MCF 10A (cell line): ENCODE results near the gene NKTR. TPM values are rescaled to one million over a fixed set of nuclear protein-coding genes. Genes with fewer than 3 reads are reported as not detected.

ENCODE experiments used
- BruUV-seq: library from RNA; stranded (reverse); fragments of 400-500 nt; replicated peaks from 2 replicates; lab custom pipeline; 2021; lab: Mats Ljungman, UMichigan
- CTCF ChIA-PET: fragments of 300-600 bp; sonication (Branson Sonifier 250); formaldehyde crosslinking; extraction: SDS; loops from one replicate; lab custom pipeline; 2021; ENCODE audit warnings: antibody characterized with exemption, inconsistent platforms; lab: Yijun Ruan, JAX
- POLR2A ChIA-PET: fragments of 300-600, 350-650 bp; sonication (Branson Sonifier 250); formaldehyde crosslinking; extraction: SDS; loops from one replicate; lab custom pipeline; 2020; ENCODE audit warnings: antibody characterized with exemption, inconsistent platforms; lab: Yijun Ruan, JAX
- DNase-seq: peaks from one replicate; pipeline ENCODE4 v3.0.0-alpha.2; 2018; ENCODE audit not compliant: unreplicated experiment
- H3K27ac Mint-ChIP-seq: one replicate; pipeline ENCODE4 v1.8.0; 2022; ENCODE audit warnings: mild to moderate bottlenecking, low read depth, mixed read lengths; ENCODE audit not compliant: unreplicated experiment
- H3K27me3 Mint-ChIP-seq: one replicate; pipeline ENCODE4 v1.8.0; 2022; ENCODE audit warnings: mixed read lengths; ENCODE audit not compliant: insufficient read depth, unreplicated experiment
- H3K36me3 Mint-ChIP-seq: one replicate; pipeline ENCODE4 v1.8.0; 2022; ENCODE audit warnings: mild to moderate bottlenecking, moderate library complexity, mixed read lengths; ENCODE audit not compliant: insufficient read depth, unreplicated experiment
- H3K4me1 Mint-ChIP-seq: one replicate; pipeline ENCODE4 v1.8.0; 2022; ENCODE audit warnings: mixed read lengths; ENCODE audit not compliant: insufficient read depth, unreplicated experiment
- H3K4me3 Mint-ChIP-seq: one replicate; pipeline ENCODE4 v1.8.0; 2022; ENCODE audit warnings: mild to moderate bottlenecking, moderate library complexity, mixed read lengths; ENCODE audit not compliant: unreplicated experiment
- H3K9me3 Mint-ChIP-seq: one replicate; pipeline ENCODE4 v1.8.0; 2022; ENCODE audit warnings: mixed read lengths; ENCODE audit not compliant: unreplicated experiment
- CTCF ChIP-seq: fragments of 200-600 bp; IDR thresholded peaks from one replicate; pipeline ENCODE4 v1.8.0; 2022; ENCODE audit warnings: antibody characterized with exemption, mild to moderate bottlenecking; ENCODE audit not compliant: unreplicated experiment
- intact Hi-C: fragments of 100-400 bp; cut with micrococcal nuclease; formaldehyde crosslinking; loops from 2 replicates; pipeline ENCODE4 v1.14.1; 2022
- total RNA-seq: library from RNA; stranded (reverse); gene quantifications from 2 replicates; pipeline ENCODE4 v1.2.3, GENCODE V29; 2022

Gene NKTR
- total RNA-seq, 1 experiment from 2014 or later: 63.5 TPM

DNA sequence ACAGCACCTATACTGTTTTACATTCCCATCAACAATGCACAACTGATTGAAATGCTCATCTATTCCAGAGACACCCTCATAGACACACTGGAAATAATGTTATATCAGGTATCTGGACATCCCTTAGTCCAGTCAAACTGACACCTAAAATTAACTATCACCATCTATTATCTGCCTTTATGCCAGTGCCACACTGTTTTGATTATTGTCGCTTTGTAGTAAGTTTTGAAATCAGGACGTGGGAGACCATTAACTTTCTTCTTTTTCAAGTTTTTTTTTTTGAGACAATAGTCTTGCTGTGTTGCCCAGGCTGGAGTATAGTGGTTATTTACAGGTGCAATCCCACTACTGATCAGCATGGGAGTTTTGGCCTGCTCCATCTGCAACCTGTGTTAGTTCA lies 75.4 kb downstream of the NKTR start:
- Mint-ChIP-seq H3K9me3 (peaks cover 13% of the 10 kb centered on the region), H3K27ac (no peak overlapping the region), H3K27me3 (no peaks in the 10 kb centered on the region), H3K4me1 (peaks cover 6% of the 10 kb centered on the region), H3K4me3 (no peak overlapping the region), H3K36me3 (no peaks in the 10 kb centered on the region)
- CTCF ChIA-PET: interaction anchor here (1.0 kb wide), 1 partner anchor 25 kb away, joined by 4 read pairs; no protein-coding TSS in a partner anchor
- no peak for DNase-seq
- no TSS peak for BruUV-seq
- intact Hi-C loops: no loop called here
- POLR2A ChIA-PET: no interaction called here
- TF ChIP-seq CTCF: no peak

DNA sequence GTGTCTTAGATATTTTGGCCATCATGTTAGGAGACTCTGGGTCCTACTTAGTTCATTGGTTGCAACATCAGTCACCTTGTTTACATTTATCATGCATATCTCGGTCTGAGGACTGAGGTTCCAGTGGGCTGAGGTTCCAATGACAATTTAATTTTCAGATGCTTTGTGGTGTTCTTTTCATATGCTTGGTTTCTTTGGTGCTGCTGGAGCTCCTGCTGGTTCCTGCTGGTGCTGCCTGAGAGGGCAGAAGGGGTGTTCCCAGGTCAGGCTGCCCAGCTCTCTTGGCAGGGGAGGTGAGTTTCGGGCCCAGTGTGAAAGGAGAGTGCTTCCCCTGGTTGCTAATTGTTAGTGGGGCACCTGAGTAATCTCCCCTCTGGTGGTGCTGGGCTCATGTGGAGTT lies 78.0 kb downstream of the NKTR start:
- intact Hi-C loops: no loop called here
- H3K4me3 Mint-ChIP-seq: no peak overlapping the region
- no peak overlapping the region for H3K27ac Mint-ChIP-seq
- no peaks in the 10 kb centered on the region for H3K36me3 Mint-ChIP-seq
- no peaks in the 10 kb centered on the region for H3K27me3 Mint-ChIP-seq
- peaks cover 14% of the 10 kb centered on the region for H3K4me1 Mint-ChIP-seq
- H3K9me3 Mint-ChIP-seq: peaks cover 13% of the 10 kb centered on the region
- no peak for DNase-seq
- BruUV-seq: no TSS peak
- no peak for TF ChIP-seq CTCF
- ChIA-PET CTCF (no interaction called here), POLR2A (no interaction called here)

DNA sequence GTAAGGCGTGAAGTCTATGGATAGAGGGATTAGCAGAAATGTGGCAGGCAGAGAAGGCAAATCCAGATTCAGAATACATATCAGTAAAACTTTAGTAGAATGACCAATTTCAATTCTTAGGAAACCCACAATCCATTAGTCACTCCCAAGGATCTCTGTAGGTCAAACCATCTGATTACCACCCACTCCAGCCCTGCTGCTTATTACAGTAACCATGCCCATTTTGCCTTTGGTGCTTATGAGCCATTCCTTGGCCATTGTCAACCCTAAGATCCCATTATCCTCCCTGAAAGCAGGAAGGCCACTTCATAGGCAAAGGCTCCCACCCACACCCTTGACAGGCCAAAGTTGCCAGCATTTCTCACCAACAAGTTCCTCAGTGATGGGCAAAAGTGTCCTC lies 79.8 kb downstream of the NKTR start:
- no peak for TF ChIP-seq CTCF
- intact Hi-C loops: no loop called here
- no peak overlapping the region for H3K4me3 Mint-ChIP-seq
- H3K27ac Mint-ChIP-seq: no peak overlapping the region
- peaks cover 19% of the 10 kb centered on the region for H3K4me1 Mint-ChIP-seq
- ChIA-PET POLR2A (interaction anchor here (1.0 to 1.6 kb wide), 3 partner anchors 14 to 27 kb away, joined by 3 to 4 read pairs (median 3); partner anchors contain the start of gene ZBTB47), CTCF (interaction anchor here (0.5 kb wide), 1 partner anchor 185 kb away, joined by 4 read pairs; no protein-coding TSS in a partner anchor)
- no TSS peak for BruUV-seq
- no peaks in the 10 kb centered on the region for H3K36me3 Mint-ChIP-seq
- no peaks in the 10 kb centered on the region for H3K27me3 Mint-ChIP-seq
- DNase-seq: no peak
- peaks cover 13% of the 10 kb centered on the region for H3K9me3 Mint-ChIP-seq

- H3K9me3 Mint-ChIP-seq: peaks cover 13% of the 10 kb centered on the region
- H3K27me3 Mint-ChIP-seq: no peaks in the 10 kb centered on the region
- no peak overlapping the region for H3K27ac Mint-ChIP-seq
- no peaks in the 10 kb centered on the region for H3K36me3 Mint-ChIP-seq
- POLR2A ChIA-PET: interaction anchor here (0.6 to 1.6 kb wide), 4 partner anchors 15 to 42 kb away, joined by 3 to 4 read pairs (median 3); partner anchors contain the start of gene ZBTB47
- peaks cover 19% of the 10 kb centered on the region for H3K4me1 Mint-ChIP-seq
- intact Hi-C loops: no loop called here
- no peak for TF ChIP-seq CTCF
- no TSS peak for BruUV-seq
- CTCF ChIA-PET: interaction anchor here (0.5 to 0.8 kb wide), 2 partner anchors 15 to 184 kb away, joined by 3 to 4 read pairs; no protein-coding TSS in a partner anchor
- H3K4me3 Mint-ChIP-seq: no peak overlapping the region
- DNase-seq: no peak
These were observed 80.3 kb downstream of the NKTR start for GRCh38 chr3:42680806-42681205.
